GM12872 (cell line): ENCODE results near the gene DMXL2.

Experiments used
- CTCF ChIP-seq: IDR thresholded peaks from 3 replicates; pipeline ENCODE4 v1.5.1; 2011; ENCODE audit warnings: low read depth, mild to moderate bottlenecking, low read length, moderate library complexity; ENCODE audit not compliant: insufficient read depth

DMXL2 gene

GRCh38 chr15:51625236-51625635, 2.7 kb upstream of the DMXL2 start:
- no peak for TF ChIP-seq CTCF

- TF ChIP-seq CTCF, result no peak
Observed at GRCh38 chr15:51624022-51624421, 1.5 kb upstream of the DMXL2 start.

GRCh38 chr15:51623386-51623938, 891 bp upstream of the DMXL2 start:
- no peak for TF ChIP-seq CTCF

GRCh38 chr15:51621936-51622603, 501 bp downstream of the DMXL2 start:
- TF ChIP-seq CTCF, result peak; percentile 25; the same call in 1 of the 3 replicates

GRCh38 chr15:51621155-51621765, 1.3 kb downstream of the DMXL2 start:
- TF ChIP-seq CTCF, result no peak

- TF ChIP-seq CTCF, result no peak
Observed at GRCh38 chr15:51620641-51621040, 1.9 kb downstream of the DMXL2 start.

GRCh38 chr15:51620122-51620521, 2.4 kb downstream of the DMXL2 start:
- TF ChIP-seq CTCF, result no peak
